PC-9 (cell line): Measurements from ENCODE around the gene SUPT20H. TPM values are rescaled to one million over a fixed set of nuclear protein-coding genes. Genes with fewer than 3 reads are reported as not detected.

Source experiments
- BruUV-seq: library from RNA; stranded (reverse); fragments of 400-500 nt; replicated peaks from 2 replicates; lab custom pipeline; 2021; lab: Mats Ljungman, UMichigan
- CTCF ChIA-PET: fragments of 300-600 bp; sonication (Branson Sonifier 250); formaldehyde crosslinking; loops from one replicate; lab custom pipeline; 2022; ENCODE audit warnings: antibody characterized with exemption; lab: Charles Lee
- POLR2A ChIA-PET: fragments of 300-600 bp; sonication (Branson Sonifier 250); formaldehyde crosslinking; loops from one replicate; lab custom pipeline; 2022; ENCODE audit warnings: antibody characterized with exemption; ENCODE audit not compliant: unreplicated experiment; lab: Charles Lee
- DNase-seq, 2 experiments: peaks; one replicate each; pipeline versions ENCODE4 v3.0.0 to v3.0.0-alpha.2; 2015 to 2022; ENCODE audit warnings: mixed read lengths in 1 of 2
- H2AFZ ChIP-seq: fragments of 200-600 bp; sonication (generic); 2 replicates; pipeline ENCODE4 v1.8.1; 2017; ENCODE audit warnings: antibody characterized with exemption
- H3F3A ChIP-seq: fragments of 200-600 bp; sonication (generic); 2 replicates; pipeline ENCODE4 v1.8.1; 2017; ENCODE audit warnings: antibody characterized with exemption, mild to moderate bottlenecking, low read depth; ENCODE audit not compliant: insufficient read depth
- H3K27ac ChIP-seq: fragments of 200-600 bp; sonication (generic); 2 replicates; pipeline ENCODE4 v1.6.1; 2016; ENCODE audit warnings: mixed run types
- H3K27me3 ChIP-seq: fragments of 200-600 bp; sonication (generic); 2 replicates; pipeline ENCODE4 v1.6.1; 2016; ENCODE audit warnings: low read depth, mixed run types; ENCODE audit not compliant: insufficient read depth
- H3K36me3 ChIP-seq: fragments of 200-600 bp; sonication (generic); 2 replicates; pipeline ENCODE4 v1.6.1; 2016; ENCODE audit warnings: low read depth, mixed run types
- H3K4me1 ChIP-seq: fragments of 200-600 bp; sonication (generic); replicated peaks from 2 replicates; pipeline ENCODE4 v1.6.1; 2016; ENCODE audit warnings: mixed run types; ENCODE audit not compliant: insufficient read depth
- H3K4me2 ChIP-seq: fragments of 200-600 bp; sonication (generic); 2 replicates; pipeline ENCODE4 v1.6.1; 2017; ENCODE audit warnings: mixed run types
- H3K4me3 ChIP-seq: fragments of 200-600 bp; sonication (generic); 2 replicates; pipeline ENCODE4 v1.6.1; 2016; ENCODE audit warnings: mixed run types
- H3K79me2 ChIP-seq: fragments of 200-600 bp; sonication (generic); 2 replicates; pipeline ENCODE4 v1.6.1; 2017; ENCODE audit warnings: low read depth, mixed run types
- H3K9me2 ChIP-seq: fragments of 200-600 bp; sonication (generic); 2 replicates; pipeline ENCODE4 v1.8.1; 2017; ENCODE audit warnings: mild to moderate bottlenecking; ENCODE audit not compliant: insufficient read depth
- H3K9me3 ChIP-seq: fragments of 200-600 bp; sonication (generic); 2 replicates; pipeline ENCODE4 v1.8.1; 2016; ENCODE audit warnings: low read depth; ENCODE audit not compliant: insufficient read depth
- H4K20me1 ChIP-seq: fragments of 200-600 bp; sonication (generic); 2 replicates; pipeline ENCODE4 v1.8.1; 2017; ENCODE audit not compliant: insufficient read depth
- EZH2 ChIP-seq: fragments of 200-600 bp; sonication (generic); IDR thresholded peaks from 2 replicates; pipeline ENCODE4 v1.8.0; 2017; ENCODE audit warnings: antibody characterized with exemption, low read depth
- intact Hi-C: fragments of 100-400 bp; cut with micrococcal nuclease; formaldehyde crosslinking; loops from one replicate; pipeline ENCODE4 v1.10.0; 2022; ENCODE audit not compliant: unreplicated experiment
- total RNA-seq: library from RNA; stranded (reverse); gene quantifications from 2 replicates; pipeline ENCODE4 v1.2.3, GENCODE V29; 2021
- TF ChIP-seq, protein P1 (sequence below): fragments of 200-600 bp; sonication (generic); conservative IDR thresholded peaks from 2 replicates; pipeline ENCODE4 v1.6.1; 2017; ENCODE audit warnings: mixed run types, antibody characterized with exemption, mild to moderate bottlenecking, moderate library complexity

SUPT20H gene
- total RNA-seq, 1 experiment from 2014 or later, result 44.1 TPM

DNA sequence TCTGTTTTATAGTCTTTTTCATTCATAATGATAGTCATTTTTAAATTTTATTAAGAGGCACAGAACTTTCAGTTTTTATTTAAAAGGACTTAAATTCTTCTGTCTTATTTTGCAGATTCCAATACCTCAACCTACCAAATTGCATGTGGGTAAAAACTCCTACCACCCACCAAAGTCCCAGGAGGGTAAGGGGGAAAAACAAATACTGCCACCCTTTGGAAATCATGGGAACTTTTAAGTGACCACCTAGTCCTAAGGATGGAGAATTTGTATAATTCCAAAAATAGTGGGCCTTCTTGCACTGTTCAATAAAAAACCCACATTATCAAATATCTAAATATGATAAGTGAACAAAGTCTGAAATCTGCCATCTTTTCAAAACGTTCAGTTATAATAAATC lies 9.7 kb downstream of the SUPT20H start:
- no peak for DNase-seq
- Histone ChIP-seq H3K27ac (no peak overlapping the region), H3K9me2 (no peaks in the 10 kb centered on the region), H3K36me3 (peaks cover 28% of the 10 kb centered on the region; the same call in 1 of the 2 replicates), H3K79me2 (peaks cover 37% of the 10 kb centered on the region), H3K4me3 (no peak overlapping the region), H2AFZ (no peak overlapping the region), H3F3A (no peaks in the 10 kb centered on the region), H3K9me3 (no peaks in the 10 kb centered on the region; the same call in 1 of the 2 replicates), H3K4me1 (no peaks in the 10 kb centered on the region), H3K4me2 (no peak overlapping the region), H4K20me1 (peaks cover 29% of the 10 kb centered on the region), H3K27me3 (no peaks in the 10 kb centered on the region)
- POLR2A ChIA-PET, result no interaction called here
- BruUV-seq, result no TSS peak
- CTCF ChIA-PET, result no interaction called here
- intact Hi-C loops, result loop anchor here (5.0 kb wide), 1 partner anchor 43 kb away; no protein-coding TSS in a partner anchor
- TF ChIP-seq EZH2, result no peak
- TF ChIP-seq, protein P1, sequence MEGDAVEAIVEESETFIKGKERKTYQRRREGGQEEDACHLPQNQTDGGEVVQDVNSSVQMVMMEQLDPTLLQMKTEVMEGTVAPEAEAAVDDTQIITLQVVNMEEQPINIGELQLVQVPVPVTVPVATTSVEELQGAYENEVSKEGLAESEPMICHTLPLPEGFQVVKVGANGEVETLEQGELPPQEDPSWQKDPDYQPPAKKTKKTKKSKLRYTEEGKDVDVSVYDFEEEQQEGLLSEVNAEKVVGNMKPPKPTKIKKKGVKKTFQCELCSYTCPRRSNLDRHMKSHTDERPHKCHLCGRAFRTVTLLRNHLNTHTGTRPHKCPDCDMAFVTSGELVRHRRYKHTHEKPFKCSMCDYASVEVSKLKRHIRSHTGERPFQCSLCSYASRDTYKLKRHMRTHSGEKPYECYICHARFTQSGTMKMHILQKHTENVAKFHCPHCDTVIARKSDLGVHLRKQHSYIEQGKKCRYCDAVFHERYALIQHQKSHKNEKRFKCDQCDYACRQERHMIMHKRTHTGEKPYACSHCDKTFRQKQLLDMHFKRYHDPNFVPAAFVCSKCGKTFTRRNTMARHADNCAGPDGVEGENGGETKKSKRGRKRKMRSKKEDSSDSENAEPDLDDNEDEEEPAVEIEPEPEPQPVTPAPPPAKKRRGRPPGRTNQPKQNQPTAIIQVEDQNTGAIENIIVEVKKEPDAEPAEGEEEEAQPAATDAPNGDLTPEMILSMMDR, result no peak; the same call in 1 of the 2 replicates

DNA sequence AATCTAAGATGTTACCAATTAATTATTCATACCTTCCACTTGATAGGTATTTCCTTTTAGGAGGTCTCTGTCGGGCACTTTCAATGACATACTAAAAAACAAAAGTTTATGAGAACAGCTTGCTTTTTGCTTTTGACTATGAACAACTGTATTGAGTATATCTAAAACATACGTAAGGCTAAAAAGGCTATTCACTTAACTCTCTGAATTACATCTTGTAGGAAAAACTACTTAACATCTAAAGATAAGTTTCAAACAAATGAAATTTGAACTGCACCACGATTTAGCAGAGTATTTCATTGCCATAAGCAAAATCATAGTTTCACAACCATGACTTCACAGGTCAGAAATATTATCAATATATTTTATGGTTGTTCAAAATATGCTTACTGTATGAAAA lies 11.6 kb downstream of the SUPT20H start:
- Histone ChIP-seq H3K9me3 (no peaks in the 10 kb centered on the region; the same call in 1 of the 2 replicates), H3K4me1 (no peaks in the 10 kb centered on the region), H3K27ac (no peak overlapping the region), H3K4me3 (no peak overlapping the region), H4K20me1 (peaks cover 28% of the 10 kb centered on the region), H3K9me2 (no peaks in the 10 kb centered on the region), H3F3A (0 out of 2 replicates have a peak, but pooled peaks cover under 1% of the 10 kb centered on the region), H3K4me2 (no peak overlapping the region), H3K79me2 (peaks cover 28% of the 10 kb centered on the region), H2AFZ (no peak overlapping the region), H3K36me3 (peaks cover 29% of the 10 kb centered on the region; the same call in 1 of the 2 replicates), H3K27me3 (no peaks in the 10 kb centered on the region)
- intact Hi-C loops, result loop anchor here (5.0 kb wide), 1 partner anchor 41 kb away; no protein-coding TSS in a partner anchor
- CTCF ChIA-PET, result no interaction called here
- DNase-seq, result no peak
- POLR2A ChIA-PET, result interaction anchor here (0.7 kb wide), 1 partner anchor 26 kb away, joined by 4 read pairs; no protein-coding TSS in a partner anchor
- no peak for TF ChIP-seq EZH2
- TF ChIP-seq, protein P1, result no peak
- BruUV-seq, result no TSS peak

DNA sequence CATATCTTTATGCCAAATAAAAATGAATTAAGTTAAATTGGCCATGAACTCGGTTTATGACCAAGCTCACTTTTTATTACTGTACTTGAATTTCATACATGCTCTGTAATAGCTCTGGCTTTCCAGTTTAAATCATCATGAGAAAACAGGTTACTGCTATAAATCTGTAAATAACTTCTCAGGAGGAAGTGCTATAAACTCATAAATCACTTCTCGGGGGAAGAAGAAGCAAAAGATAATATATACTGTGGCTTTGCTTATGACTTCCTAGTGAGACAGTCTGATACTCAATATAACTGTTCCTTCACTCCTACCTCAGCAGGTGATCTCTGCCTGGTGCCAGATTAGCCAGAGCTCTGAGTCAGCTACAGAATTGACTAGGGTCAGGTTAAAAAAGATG lies 12.5 kb downstream of the SUPT20H start:
- Histone ChIP-seq H3K27me3 (no peaks in the 10 kb centered on the region), H3K4me1 (no peaks in the 10 kb centered on the region), H2AFZ (no peak overlapping the region), H3K79me2 (peaks cover 20% of the 10 kb centered on the region), H3K9me3 (no peaks in the 10 kb centered on the region; the same call in 1 of the 2 replicates), H3F3A (0 out of 2 replicates have a peak, but pooled peaks cover 4% of the 10 kb centered on the region), H3K27ac (no peak overlapping the region), H3K4me2 (no peak overlapping the region), H4K20me1 (peaks cover 21% of the 10 kb centered on the region), H3K9me2 (no peaks in the 10 kb centered on the region), H3K36me3 (peaks cover 29% of the 10 kb centered on the region), H3K4me3 (no peak overlapping the region)
- no peak for DNase-seq
- TF ChIP-seq, protein P1, result no peak
- TF ChIP-seq EZH2, result no peak
- POLR2A ChIA-PET, result no interaction called here
- BruUV-seq, result no TSS peak
- intact Hi-C loops, result loop anchor here (5.0 kb wide), 1 partner anchor 40 kb away; no protein-coding TSS in a partner anchor
- CTCF ChIA-PET, result no interaction called here
